GM18861 (cell line): ENCODE measurements around the gene E2F8.

Source experiments
- ATAC-seq: cut with Tn5 transposase; IDR thresholded peaks from one replicate; pipeline ENCODE4 v1.9.1; 2021; ENCODE audit not compliant: unreplicated experiment

Gene E2F8

GRCh38 chr11:19253153-19253745 is 12.5 kb upstream of the E2F8 start:
- ATAC-seq: no peak

GRCh38 chr11:19252394-19253152 is 11.8 kb upstream of the E2F8 start:
- ATAC-seq: no peak

- no peak for ATAC-seq
Measured at GRCh38 chr11:19251577-19251976, 10.8 kb upstream of the E2F8 start.

GRCh38 chr11:19246816-19247215 is 6.1 kb upstream of the E2F8 start:
- ATAC-seq: no peak

GRCh38 chr11:19245351-19245750 is 4.6 kb upstream of the E2F8 start:
- ATAC-seq: no peak

GRCh38 chr11:19244621-19245020 is 3.9 kb upstream of the E2F8 start:
- no peak for ATAC-seq

GRCh38 chr11:19244084-19244483 is 3.3 kb upstream of the E2F8 start:
- ATAC-seq: no peak

- no peak for ATAC-seq
Measured at GRCh38 chr11:19243613-19244012, 2.9 kb upstream of the E2F8 start.

- ATAC-seq: no peak
Measured at GRCh38 chr11:19243143-19243542, 2.4 kb upstream of the E2F8 start.

GRCh38 chr11:19242179-19242932 is 1.6 kb upstream of the E2F8 start:
- no peak for ATAC-seq

- ATAC-seq: no peak
Measured at GRCh38 chr11:19241260-19242178, 774 bp upstream of the E2F8 start.

- no peak for ATAC-seq
Measured at GRCh38 chr11:19239039-19239438, 1.7 kb downstream of the E2F8 start.

- ATAC-seq: no peak
Measured at GRCh38 chr11:19237813-19238212, 2.9 kb downstream of the E2F8 start.

GRCh38 chr11:19237381-19237780 is 3.4 kb downstream of the E2F8 start:
- ATAC-seq: no peak

- no peak for ATAC-seq
Measured at GRCh38 chr11:19234231-19234817, 6.4 kb downstream of the E2F8 start.

GRCh38 chr11:19232910-19233503 is 7.7 kb downstream of the E2F8 start:
- ATAC-seq: no peak

GRCh38 chr11:19229671-19230070 is 11.1 kb downstream of the E2F8 start:
- ATAC-seq: no peak

GRCh38 chr11:19228968-19229367 is 11.8 kb downstream of the E2F8 start:
- ATAC-seq: no peak

- ATAC-seq: no peak
Measured at GRCh38 chr11:19226378-19227195, 14.2 kb downstream of the E2F8 start.
